HEK293T (cell line): ENCODE data around the gene RASSF5.

Experiments used
- CTCF ChIA-PET: fragments of 350-600 bp; formaldehyde crosslinking; extraction: SDS; loops from one replicate; lab custom pipeline; 2021; ENCODE audit warnings: antibody characterized with exemption, inconsistent platforms; lab: Yijun Ruan, JAX
- POLR2A ChIA-PET: fragments of 350-600 bp; formaldehyde crosslinking; extraction: SDS; loops from one replicate; lab custom pipeline; 2020; ENCODE audit warnings: antibody characterized with exemption, inconsistent platforms; lab: Yijun Ruan, JAX
- DNase-seq: peaks from one replicate; pipeline ENCODE4 v3.0.0; 2012; ENCODE audit warnings: mixed read lengths; ENCODE audit errors: extremely low spot score
- ARNT ChIP-seq: fragments of 450-650 bp; IDR thresholded peaks from 2 replicates; pipeline ENCODE4 v1.6.1; 2017; ENCODE audit warnings: mild to moderate bottlenecking
- BHLHE40 ChIP-seq: fragments of 450-650 bp; IDR thresholded peaks from 2 replicates; pipeline ENCODE4 v1.6.1; 2016; ENCODE audit warnings: mild to moderate bottlenecking, moderate library complexity, borderline replicate concordance
- CTBP1 ChIP-seq: fragments of 450-650 bp; IDR thresholded peaks from 2 replicates; pipeline ENCODE4 v1.6.1; 2016; ENCODE audit warnings: borderline replicate concordance
- ELF4 ChIP-seq: fragments of 450-650 bp; IDR thresholded peaks from 2 replicates; pipeline ENCODE4 v1.6.1; 2017; ENCODE audit warnings: antibody characterized with exemption
- FOXA1 ChIP-seq: fragments of 450-650 bp; IDR thresholded peaks from 2 replicates; pipeline ENCODE4 v1.6.1; 2016; ENCODE audit warnings: mild to moderate bottlenecking
- FOXK2 ChIP-seq: fragments of 450-650 bp; IDR thresholded peaks from 2 replicates; pipeline ENCODE4 v1.6.1; 2016; ENCODE audit warnings: mild to moderate bottlenecking
- FOXM1 ChIP-seq: fragments of 450-650 bp; IDR thresholded peaks from 2 replicates; pipeline ENCODE4 v1.6.1; 2017; ENCODE audit warnings: mild to moderate bottlenecking, borderline replicate concordance
- HDGF ChIP-seq: fragments of 450-650 bp; IDR thresholded peaks from 2 replicates; pipeline ENCODE4 v1.6.1; 2017; ENCODE audit warnings: antibody characterized with exemption, borderline replicate concordance
- L3MBTL2 ChIP-seq: fragments of 450-650 bp; conservative IDR thresholded peaks from 2 replicates; pipeline ENCODE4 v1.6.1; 2016; ENCODE audit warnings: mild to moderate bottlenecking
- LEF1 ChIP-seq: fragments of 450-650 bp; IDR thresholded peaks from 2 replicates; pipeline ENCODE4 v1.6.1; 2017; ENCODE audit warnings: mild to moderate bottlenecking, borderline replicate concordance
- NFRKB ChIP-seq: fragments of 450-650 bp; IDR thresholded peaks from 2 replicates; pipeline ENCODE4 v1.6.1; 2016; ENCODE audit warnings: mild to moderate bottlenecking, moderate library complexity
- PKNOX1 ChIP-seq: fragments of 450-650 bp; IDR thresholded peaks from 2 replicates; pipeline ENCODE4 v1.6.1; 2016
- SP1 ChIP-seq: fragments of 450-650 bp; IDR thresholded peaks from 2 replicates; pipeline ENCODE4 v1.6.1; 2017
- SUZ12 ChIP-seq: fragments of 450-650 bp; IDR thresholded peaks from 2 replicates; pipeline ENCODE4 v1.6.1; 2016; ENCODE audit warnings: mild to moderate bottlenecking
- TARDBP ChIP-seq: fragments of 450-650 bp; IDR thresholded peaks from 2 replicates; pipeline ENCODE4 v1.6.1; 2016
- ZNF384 ChIP-seq: fragments of 450-650 bp; IDR thresholded peaks from 2 replicates; pipeline ENCODE4 v1.6.1; 2016

Gene RASSF5

GRCh38 chr1:206510371-206510770, 3.0 kb downstream of the RASSF5 start:
- TF ChIP-seq LEF1 (no peak), BHLHE40 (no peak), PKNOX1 (no peak), TARDBP (no peak), ELF4 (no peak), ZNF384 (no peak), FOXK2 (no peak), FOXA1 (no peak), ARNT (no peak), FOXM1 (no peak), L3MBTL2 (no peak), SP1 (no peak), HDGF (no peak), NFRKB (no peak), CTBP1 (no peak), SUZ12 (no peak)
- no peak for DNase-seq
- CTCF ChIA-PET: no interaction called here
- POLR2A ChIA-PET: no interaction called here

GRCh38 chr1:206511362-206512057, 4.2 kb downstream of the RASSF5 start:
- DNase-seq: no peak
- TF ChIP-seq PKNOX1: no peak
- TF ChIP-seq FOXK2: no peak
- TF ChIP-seq HDGF: no peak
- no peak for TF ChIP-seq L3MBTL2
- TF ChIP-seq SUZ12: no peak
- TF ChIP-seq ELF4: no peak
- no peak for TF ChIP-seq ZNF384
- TF ChIP-seq ARNT: no peak
- TF ChIP-seq NFRKB: no peak
- TF ChIP-seq FOXA1: no peak
- TF ChIP-seq SP1: no peak
- TF ChIP-seq LEF1: no peak
- no peak for TF ChIP-seq BHLHE40
- TF ChIP-seq FOXM1: no peak
- no peak for TF ChIP-seq CTBP1
- no peak for TF ChIP-seq TARDBP
- POLR2A ChIA-PET: no interaction called here
- CTCF ChIA-PET: no interaction called here

DNA sequence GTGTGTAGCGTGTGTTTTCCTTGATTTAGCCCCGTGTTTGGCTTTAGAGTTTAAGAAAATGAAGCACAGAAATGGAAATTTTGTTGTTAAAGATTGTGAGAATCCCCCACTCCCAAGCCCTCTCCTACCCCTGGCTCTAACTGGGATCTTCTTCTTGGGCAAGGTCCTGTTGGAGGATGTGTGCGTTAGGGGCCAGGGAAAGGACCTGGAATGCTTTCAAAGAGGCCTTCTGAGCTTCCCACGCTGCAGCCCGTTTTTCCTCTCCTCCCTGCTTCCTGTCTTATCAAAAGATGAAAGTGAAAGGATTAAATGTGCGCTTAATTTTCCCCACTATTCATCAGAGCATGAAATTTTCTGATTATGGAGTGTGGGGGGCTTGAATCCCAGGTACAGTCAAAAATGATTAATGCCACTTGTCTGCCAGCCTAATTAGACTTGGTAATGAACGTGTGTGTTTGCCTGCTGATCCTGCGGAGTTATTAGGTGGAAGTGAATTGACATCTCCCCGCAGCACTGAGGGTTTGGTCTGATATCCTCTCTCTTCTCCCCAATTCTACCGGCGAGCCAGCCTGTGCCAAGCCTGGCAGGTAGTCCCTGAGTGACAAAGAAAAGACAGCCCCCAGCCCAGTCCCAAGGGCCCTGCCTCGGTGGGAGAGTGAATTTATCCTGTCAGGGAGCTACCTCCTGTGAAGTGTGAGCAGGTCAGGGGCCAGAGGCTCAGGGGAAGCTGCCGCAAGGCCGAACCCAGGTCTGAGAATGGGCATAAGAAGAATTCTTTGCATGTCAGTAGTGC, 4.9 kb downstream of the RASSF5 start:
- TF ChIP-seq SUZ12: no peak
- no peak for TF ChIP-seq CTBP1
- no peak for TF ChIP-seq L3MBTL2
- TF ChIP-seq ELF4: no peak
- TF ChIP-seq ZNF384: no peak
- TF ChIP-seq PKNOX1: no peak
- TF ChIP-seq FOXK2: no peak
- no peak for TF ChIP-seq ARNT
- TF ChIP-seq HDGF: no peak
- no peak for TF ChIP-seq FOXA1
- no peak for TF ChIP-seq BHLHE40
- no peak for TF ChIP-seq NFRKB
- no peak for TF ChIP-seq SP1
- no peak for TF ChIP-seq LEF1
- DNase-seq: no peak
- ChIA-PET POLR2A (no interaction called here), CTCF (interaction anchor here (0.6 kb wide), 1 partner anchor 28 kb away, joined by 5 read pairs; no protein-coding TSS in a partner anchor)

- CTCF ChIA-PET: no interaction called here
- POLR2A ChIA-PET: no interaction called here
- DNase-seq: no peak
- TF ChIP-seq ARNT (no peak), CTBP1 (no peak), SUZ12 (no peak), NFRKB (no peak), FOXM1 (no peak), HDGF (no peak), BHLHE40 (no peak), FOXK2 (no peak)
Observed at GRCh38 chr1:206512851-206513180, 5.5 kb downstream of the RASSF5 start.

DNA sequence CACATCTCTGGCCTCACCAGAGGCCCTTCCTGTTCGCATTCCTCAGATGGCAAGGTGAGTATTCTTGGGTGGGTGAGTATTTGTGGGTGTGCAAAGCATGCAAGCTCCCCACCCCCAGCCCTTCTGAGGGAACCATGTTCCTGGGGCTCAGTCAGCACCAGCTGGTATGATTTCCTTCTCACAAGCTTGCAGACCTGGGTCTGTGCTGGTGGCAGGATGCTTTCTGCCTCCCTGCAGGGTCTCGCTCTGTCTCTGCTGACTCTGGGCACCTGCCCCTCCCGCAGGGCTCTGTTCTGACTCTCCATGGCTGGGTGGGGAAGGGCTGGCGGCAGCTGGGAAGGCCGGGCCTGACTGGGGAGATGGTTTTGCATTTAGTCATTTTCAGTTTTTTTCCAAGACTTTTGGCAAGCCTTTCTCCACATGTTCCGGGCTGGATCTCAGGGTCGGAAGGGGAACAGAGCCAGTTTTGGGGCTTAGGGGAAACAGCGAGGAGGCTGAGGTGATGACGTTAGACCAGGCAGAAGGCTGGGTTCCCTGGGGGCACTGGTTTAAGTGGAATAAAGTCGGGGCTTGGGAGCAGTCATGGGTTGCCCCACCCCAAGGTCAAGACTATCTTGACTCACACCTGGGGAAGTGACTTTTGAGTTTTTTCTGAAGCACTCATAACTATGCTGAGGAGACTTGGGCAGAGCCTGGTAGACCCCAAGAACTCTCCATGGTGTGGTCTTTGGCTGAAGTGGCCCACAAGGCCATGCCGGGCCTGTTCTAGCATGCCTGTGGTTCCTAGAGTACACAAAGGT, 6.2 kb downstream of the RASSF5 start:
- CTCF ChIA-PET: no interaction called here
- POLR2A ChIA-PET: no interaction called here
- DNase-seq: no peak
- TF ChIP-seq HDGF (no peak), ELF4 (no peak), LEF1 (no peak), CTBP1 (no peak), TARDBP (no peak), L3MBTL2 (no peak), NFRKB (no peak), PKNOX1 (no peak), SP1 (no peak), ZNF384 (no peak), SUZ12 (no peak), FOXA1 (no peak), BHLHE40 (no peak), ARNT (no peak), FOXK2 (no peak), FOXM1 (no peak)
